GM23338 (cell line): ENCODE results near the gene SCYGR1. TPM values are rescaled to one million over a fixed set of nuclear protein-coding genes. Genes with fewer than 3 reads are reported as not detected.

Experiments used
- ATAC-seq: fragments of 200-7000 bp; cut with Tn5 transposase; 3 replicates; pipeline ENCODE4 v1.9.1; 2020
- DNase-seq: peaks from one replicate; pipeline ENCODE4 v3.0.0-alpha.2; 2015; ENCODE audit warnings: low spot score
- H2AFZ ChIP-seq: fragments of 200-600 bp; sonication (generic); 2 replicates; pipeline ENCODE4 v1.8.0; 2016; ENCODE audit warnings: antibody characterized with exemption, mild to moderate bottlenecking, moderate library complexity
- H3F3A ChIP-seq: fragments of 200-600 bp; sonication (generic); replicated peaks from 2 replicates; pipeline ENCODE4 v1.8.0; 2017; ENCODE audit warnings: antibody characterized with exemption, mixed run types, low read depth
- H3K27ac ChIP-seq: fragments of 200-600 bp; sonication (generic); 2 replicates; pipeline ENCODE4 v1.6.1; 2016; ENCODE audit warnings: low read depth
- H3K27me3 ChIP-seq: fragments of 200-600 bp; sonication (generic); 2 replicates; pipeline ENCODE4 v1.8.0; 2016; ENCODE audit warnings: mild to moderate bottlenecking, mixed run types, moderate library complexity; ENCODE audit not compliant: insufficient read depth
- H3K36me3 ChIP-seq: fragments of 200-600 bp; sonication (generic); 2 replicates; pipeline ENCODE4 v1.8.0; 2016; ENCODE audit warnings: mild to moderate bottlenecking; ENCODE audit not compliant: insufficient read depth
- H3K4me1 ChIP-seq: fragments of 200-600 bp; sonication (generic); 2 replicates; pipeline ENCODE4 v1.8.0; 2016; ENCODE audit warnings: mild to moderate bottlenecking, moderate library complexity; ENCODE audit not compliant: insufficient read depth
- H3K4me2 ChIP-seq: fragments of 200-600 bp; sonication (generic); 2 replicates; pipeline ENCODE4 v1.7.1; 2017; ENCODE audit warnings: mixed run types
- H3K4me3 ChIP-seq: fragments of 200-600 bp; sonication (generic); 2 replicates; pipeline ENCODE4 v1.6.1; 2016; ENCODE audit warnings: mixed run types
- H3K79me2 ChIP-seq: fragments of 200-600 bp; sonication (generic); replicated peaks from 2 replicates; pipeline ENCODE4 v1.8.0; 2017; ENCODE audit warnings: mild to moderate bottlenecking; ENCODE audit not compliant: insufficient read depth
- H3K9me2 ChIP-seq: fragments of 200-600 bp; sonication (generic); 2 replicates; pipeline ENCODE4 v1.8.0; 2017; ENCODE audit not compliant: insufficient read depth
- H4K20me1 ChIP-seq: fragments of 200-600 bp; sonication (generic); replicated peaks from 2 replicates; pipeline ENCODE4 v1.8.0; 2017; ENCODE audit warnings: mild to moderate bottlenecking; ENCODE audit not compliant: insufficient read depth
- H3K27ac Mint-ChIP-seq: 2 replicates; pipeline ENCODE4 v1.8.0; 2020; ENCODE audit warnings: inconsistent platforms, mild to moderate bottlenecking, moderate library complexity, mixed read lengths
- H3K27me3 Mint-ChIP-seq: 3 replicates; pipeline ENCODE4 v1.8.0; 2022; ENCODE audit warnings: low read depth, mild to moderate bottlenecking, moderate library complexity, mixed read lengths, inconsistent platforms; ENCODE audit not compliant: insufficient read depth, poor library complexity
- H3K36me3 Mint-ChIP-seq: 3 replicates; pipeline ENCODE4 v1.8.0; 2021; ENCODE audit warnings: low read depth, mild to moderate bottlenecking, inconsistent platforms, moderate library complexity, mixed read lengths
- H3K4me1 Mint-ChIP-seq: 3 replicates; pipeline ENCODE4 v1.8.0; 2020; ENCODE audit warnings: mild to moderate bottlenecking, inconsistent platforms, mixed read lengths
- H3K4me3 Mint-ChIP-seq: 3 replicates; pipeline ENCODE4 v1.8.0; 2021; ENCODE audit warnings: moderate library complexity, mild to moderate bottlenecking, inconsistent platforms, mixed read lengths
- H3K9me3 Mint-ChIP-seq: 3 replicates; pipeline ENCODE4 v1.8.0; 2020; ENCODE audit warnings: moderate library complexity, mild to moderate bottlenecking, inconsistent platforms, mixed read lengths
- CREB1 ChIP-seq: fragments of 250-450 bp; sonication (Bioruptor Pico); IDR thresholded peaks from 2 replicates; pipeline ENCODE4 v1.5.0; 2020; ENCODE audit warnings: low read depth, mild to moderate bottlenecking, moderate library complexity
- EZH2 ChIP-seq: fragments of 200-600 bp; sonication (generic); IDR thresholded peaks from one replicate; pipeline ENCODE4 v1.8.0; 2017; ENCODE audit warnings: antibody characterized with exemption, mild to moderate bottlenecking, low read depth; ENCODE audit not compliant: unreplicated experiment
- EZH2phosphoT487 ChIP-seq: fragments of 200-600 bp; sonication (generic); IDR thresholded peaks from one replicate; pipeline ENCODE4 v1.8.1; 2018; ENCODE audit warnings: antibody characterized with exemption; ENCODE audit not compliant: unreplicated experiment
- JUNB ChIP-seq: IDR thresholded peaks from one replicate; pipeline ENCODE4 v1.6.1; 2016; ENCODE audit warnings: antibody characterized with exemption; ENCODE audit not compliant: unreplicated experiment
- NANOG ChIP-seq: IDR thresholded peaks from 2 replicates; pipeline ENCODE4 v1.6.1; 2016; ENCODE audit warnings: antibody characterized with exemption, borderline replicate concordance
- POLR2AphosphoS5 ChIP-seq: IDR thresholded peaks from 2 replicates; pipeline ENCODE4 v1.6.1; 2016; ENCODE audit warnings: antibody characterized with exemption, low read depth
- STAT1 ChIP-seq: IDR thresholded peaks from one replicate; pipeline ENCODE4 v1.6.1; 2016; ENCODE audit warnings: antibody characterized with exemption; ENCODE audit not compliant: unreplicated experiment
- ZNF114 ChIP-seq: fragments of 250-450 bp; sonication (Bioruptor Pico); IDR thresholded peaks from 2 replicates; pipeline ENCODE4 v1.5.0; 2020; ENCODE audit warnings: mild to moderate bottlenecking, moderate library complexity
- ZNF331 ChIP-seq: fragments of 250-450 bp; sonication (Bioruptor Pico); IDR thresholded peaks from 2 replicates; pipeline ENCODE4 v1.5.0; 2020; ENCODE audit warnings: low read depth, mild to moderate bottlenecking, moderate library complexity
- polyA plus RNA-seq: library from polyadenylated mRNA; unstranded; fragments of >200 nt; fragmentation: Nextera tagmentation; extraction: Ambion mirVana; gene quantifications from 2 replicates; pipeline ENCODE4 v1.2.1, GENCODE V29; 2016
- total RNA-seq: library from RNA; depleted of rRNA; stranded (reverse); fragments of >200 nt; shearing (Covaris generic); gene quantifications from 2 replicates; pipeline ENCODE4 v1.2.3, GENCODE V29; 2014
- TF ChIP-seq, protein P1 (sequence below): IDR thresholded peaks from one replicate; pipeline ENCODE4 v1.6.1; 2018; ENCODE audit warnings: antibody characterized with exemption; ENCODE audit not compliant: unreplicated experiment
- TF ChIP-seq, protein P2 (sequence below), 2 experiments: fragments of 200-600 bp in 1 of 2; sonication (generic) in 1 of 2; conservative IDR thresholded peaks; 2 replicates each; pipeline versions ENCODE4 v1.5.1 to v1.6.1; 2016 to 2017; ENCODE audit warnings: antibody characterized with exemption in 2 of 2, low read depth in 2 of 2, mild to moderate bottlenecking in 2 of 2, moderate library complexity in 1 of 2
- TF ChIP-seq, protein P3 (sequence below): IDR thresholded peaks from 2 replicates; pipeline ENCODE4 v1.6.1; 2016; ENCODE audit warnings: antibody characterized with exemption
- TF ChIP-seq, protein P4 (sequence below): fragments of 250-450 bp; sonication (Bioruptor Pico); IDR thresholded peaks from 2 replicates; pipeline ENCODE4 v1.5.0; 2020; ENCODE audit warnings: mild to moderate bottlenecking, moderate library complexity

SCYGR1 gene
- total and polyA plus RNA-seq, 2 experiments from 2014 or later: not detected

DNA sequence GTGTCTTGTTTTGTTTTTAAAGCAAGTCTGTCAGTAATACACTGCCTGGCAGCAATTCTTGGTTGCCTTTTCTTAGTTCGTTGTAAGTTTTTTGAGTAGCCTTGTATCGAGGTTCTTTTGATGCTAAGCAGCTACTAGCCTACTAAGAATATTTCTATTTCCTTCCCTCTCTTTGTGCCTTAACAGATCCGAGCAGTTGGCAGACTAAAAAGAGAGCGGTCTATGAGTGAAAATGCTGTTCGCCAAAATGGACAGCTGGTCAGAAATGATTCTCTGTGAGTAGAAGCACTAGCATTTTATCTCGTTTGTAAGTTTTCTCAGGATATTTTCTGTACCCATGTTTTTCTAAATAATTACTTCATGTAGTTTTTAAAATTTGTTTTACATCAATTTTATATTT, 47.6 kb downstream of the SCYGR1 start:
- no peaks in the 10 kb centered on the region for H4K20me1 ChIP-seq
- Mint-ChIP-seq H3K27me3 (no peaks in the 10 kb centered on the region), H3K4me1 (no peaks in the 10 kb centered on the region), H3K36me3 (peaks cover 23% of the 10 kb centered on the region), H3K4me3 (no peak overlapping the region), H3K27ac (no peak overlapping the region), H3K9me3 (no peaks in the 10 kb centered on the region)
- no peak for DNase-seq
- no peak overlapping the region for H3K4me3 ChIP-seq
- H3K4me2 ChIP-seq: no peak overlapping the region
- no peaks in the 10 kb centered on the region for H3K9me2 ChIP-seq
- no peak overlapping the region for H2AFZ ChIP-seq
- TF ChIP-seq, protein P1, sequence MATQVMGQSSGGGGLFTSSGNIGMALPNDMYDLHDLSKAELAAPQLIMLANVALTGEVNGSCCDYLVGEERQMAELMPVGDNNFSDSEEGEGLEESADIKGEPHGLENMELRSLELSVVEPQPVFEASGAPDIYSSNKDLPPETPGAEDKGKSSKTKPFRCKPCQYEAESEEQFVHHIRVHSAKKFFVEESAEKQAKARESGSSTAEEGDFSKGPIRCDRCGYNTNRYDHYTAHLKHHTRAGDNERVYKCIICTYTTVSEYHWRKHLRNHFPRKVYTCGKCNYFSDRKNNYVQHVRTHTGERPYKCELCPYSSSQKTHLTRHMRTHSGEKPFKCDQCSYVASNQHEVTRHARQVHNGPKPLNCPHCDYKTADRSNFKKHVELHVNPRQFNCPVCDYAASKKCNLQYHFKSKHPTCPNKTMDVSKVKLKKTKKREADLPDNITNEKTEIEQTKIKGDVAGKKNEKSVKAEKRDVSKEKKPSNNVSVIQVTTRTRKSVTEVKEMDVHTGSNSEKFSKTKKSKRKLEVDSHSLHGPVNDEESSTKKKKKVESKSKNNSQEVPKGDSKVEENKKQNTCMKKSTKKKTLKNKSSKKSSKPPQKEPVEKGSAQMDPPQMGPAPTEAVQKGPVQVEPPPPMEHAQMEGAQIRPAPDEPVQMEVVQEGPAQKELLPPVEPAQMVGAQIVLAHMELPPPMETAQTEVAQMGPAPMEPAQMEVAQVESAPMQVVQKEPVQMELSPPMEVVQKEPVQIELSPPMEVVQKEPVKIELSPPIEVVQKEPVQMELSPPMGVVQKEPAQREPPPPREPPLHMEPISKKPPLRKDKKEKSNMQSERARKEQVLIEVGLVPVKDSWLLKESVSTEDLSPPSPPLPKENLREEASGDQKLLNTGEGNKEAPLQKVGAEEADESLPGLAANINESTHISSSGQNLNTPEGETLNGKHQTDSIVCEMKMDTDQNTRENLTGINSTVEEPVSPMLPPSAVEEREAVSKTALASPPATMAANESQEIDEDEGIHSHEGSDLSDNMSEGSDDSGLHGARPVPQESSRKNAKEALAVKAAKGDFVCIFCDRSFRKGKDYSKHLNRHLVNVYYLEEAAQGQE: no peak
- TF ChIP-seq, protein P2, sequence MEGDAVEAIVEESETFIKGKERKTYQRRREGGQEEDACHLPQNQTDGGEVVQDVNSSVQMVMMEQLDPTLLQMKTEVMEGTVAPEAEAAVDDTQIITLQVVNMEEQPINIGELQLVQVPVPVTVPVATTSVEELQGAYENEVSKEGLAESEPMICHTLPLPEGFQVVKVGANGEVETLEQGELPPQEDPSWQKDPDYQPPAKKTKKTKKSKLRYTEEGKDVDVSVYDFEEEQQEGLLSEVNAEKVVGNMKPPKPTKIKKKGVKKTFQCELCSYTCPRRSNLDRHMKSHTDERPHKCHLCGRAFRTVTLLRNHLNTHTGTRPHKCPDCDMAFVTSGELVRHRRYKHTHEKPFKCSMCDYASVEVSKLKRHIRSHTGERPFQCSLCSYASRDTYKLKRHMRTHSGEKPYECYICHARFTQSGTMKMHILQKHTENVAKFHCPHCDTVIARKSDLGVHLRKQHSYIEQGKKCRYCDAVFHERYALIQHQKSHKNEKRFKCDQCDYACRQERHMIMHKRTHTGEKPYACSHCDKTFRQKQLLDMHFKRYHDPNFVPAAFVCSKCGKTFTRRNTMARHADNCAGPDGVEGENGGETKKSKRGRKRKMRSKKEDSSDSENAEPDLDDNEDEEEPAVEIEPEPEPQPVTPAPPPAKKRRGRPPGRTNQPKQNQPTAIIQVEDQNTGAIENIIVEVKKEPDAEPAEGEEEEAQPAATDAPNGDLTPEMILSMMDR (conservative IDR thresholded peaks at IDR 0.05; ENCODE audit: low read depth in 2 of 2): no peak
- TF ChIP-seq JUNB (no peak), ZNF331 (no peak), ZNF114 (CRISPR knock-in tag) (no peak), NANOG (no peak), EZH2phosphoT487 (no peak), CREB1 (CRISPR knock-in tag) (no peak), STAT1 (no peak), POLR2AphosphoS5 (no peak), EZH2 (no peak)
- TF ChIP-seq, protein P3, sequence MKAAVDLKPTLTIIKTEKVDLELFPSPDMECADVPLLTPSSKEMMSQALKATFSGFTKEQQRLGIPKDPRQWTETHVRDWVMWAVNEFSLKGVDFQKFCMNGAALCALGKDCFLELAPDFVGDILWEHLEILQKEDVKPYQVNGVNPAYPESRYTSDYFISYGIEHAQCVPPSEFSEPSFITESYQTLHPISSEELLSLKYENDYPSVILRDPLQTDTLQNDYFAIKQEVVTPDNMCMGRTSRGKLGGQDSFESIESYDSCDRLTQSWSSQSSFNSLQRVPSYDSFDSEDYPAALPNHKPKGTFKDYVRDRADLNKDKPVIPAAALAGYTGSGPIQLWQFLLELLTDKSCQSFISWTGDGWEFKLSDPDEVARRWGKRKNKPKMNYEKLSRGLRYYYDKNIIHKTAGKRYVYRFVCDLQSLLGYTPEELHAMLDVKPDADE: no peak
- TF ChIP-seq, protein P4, sequence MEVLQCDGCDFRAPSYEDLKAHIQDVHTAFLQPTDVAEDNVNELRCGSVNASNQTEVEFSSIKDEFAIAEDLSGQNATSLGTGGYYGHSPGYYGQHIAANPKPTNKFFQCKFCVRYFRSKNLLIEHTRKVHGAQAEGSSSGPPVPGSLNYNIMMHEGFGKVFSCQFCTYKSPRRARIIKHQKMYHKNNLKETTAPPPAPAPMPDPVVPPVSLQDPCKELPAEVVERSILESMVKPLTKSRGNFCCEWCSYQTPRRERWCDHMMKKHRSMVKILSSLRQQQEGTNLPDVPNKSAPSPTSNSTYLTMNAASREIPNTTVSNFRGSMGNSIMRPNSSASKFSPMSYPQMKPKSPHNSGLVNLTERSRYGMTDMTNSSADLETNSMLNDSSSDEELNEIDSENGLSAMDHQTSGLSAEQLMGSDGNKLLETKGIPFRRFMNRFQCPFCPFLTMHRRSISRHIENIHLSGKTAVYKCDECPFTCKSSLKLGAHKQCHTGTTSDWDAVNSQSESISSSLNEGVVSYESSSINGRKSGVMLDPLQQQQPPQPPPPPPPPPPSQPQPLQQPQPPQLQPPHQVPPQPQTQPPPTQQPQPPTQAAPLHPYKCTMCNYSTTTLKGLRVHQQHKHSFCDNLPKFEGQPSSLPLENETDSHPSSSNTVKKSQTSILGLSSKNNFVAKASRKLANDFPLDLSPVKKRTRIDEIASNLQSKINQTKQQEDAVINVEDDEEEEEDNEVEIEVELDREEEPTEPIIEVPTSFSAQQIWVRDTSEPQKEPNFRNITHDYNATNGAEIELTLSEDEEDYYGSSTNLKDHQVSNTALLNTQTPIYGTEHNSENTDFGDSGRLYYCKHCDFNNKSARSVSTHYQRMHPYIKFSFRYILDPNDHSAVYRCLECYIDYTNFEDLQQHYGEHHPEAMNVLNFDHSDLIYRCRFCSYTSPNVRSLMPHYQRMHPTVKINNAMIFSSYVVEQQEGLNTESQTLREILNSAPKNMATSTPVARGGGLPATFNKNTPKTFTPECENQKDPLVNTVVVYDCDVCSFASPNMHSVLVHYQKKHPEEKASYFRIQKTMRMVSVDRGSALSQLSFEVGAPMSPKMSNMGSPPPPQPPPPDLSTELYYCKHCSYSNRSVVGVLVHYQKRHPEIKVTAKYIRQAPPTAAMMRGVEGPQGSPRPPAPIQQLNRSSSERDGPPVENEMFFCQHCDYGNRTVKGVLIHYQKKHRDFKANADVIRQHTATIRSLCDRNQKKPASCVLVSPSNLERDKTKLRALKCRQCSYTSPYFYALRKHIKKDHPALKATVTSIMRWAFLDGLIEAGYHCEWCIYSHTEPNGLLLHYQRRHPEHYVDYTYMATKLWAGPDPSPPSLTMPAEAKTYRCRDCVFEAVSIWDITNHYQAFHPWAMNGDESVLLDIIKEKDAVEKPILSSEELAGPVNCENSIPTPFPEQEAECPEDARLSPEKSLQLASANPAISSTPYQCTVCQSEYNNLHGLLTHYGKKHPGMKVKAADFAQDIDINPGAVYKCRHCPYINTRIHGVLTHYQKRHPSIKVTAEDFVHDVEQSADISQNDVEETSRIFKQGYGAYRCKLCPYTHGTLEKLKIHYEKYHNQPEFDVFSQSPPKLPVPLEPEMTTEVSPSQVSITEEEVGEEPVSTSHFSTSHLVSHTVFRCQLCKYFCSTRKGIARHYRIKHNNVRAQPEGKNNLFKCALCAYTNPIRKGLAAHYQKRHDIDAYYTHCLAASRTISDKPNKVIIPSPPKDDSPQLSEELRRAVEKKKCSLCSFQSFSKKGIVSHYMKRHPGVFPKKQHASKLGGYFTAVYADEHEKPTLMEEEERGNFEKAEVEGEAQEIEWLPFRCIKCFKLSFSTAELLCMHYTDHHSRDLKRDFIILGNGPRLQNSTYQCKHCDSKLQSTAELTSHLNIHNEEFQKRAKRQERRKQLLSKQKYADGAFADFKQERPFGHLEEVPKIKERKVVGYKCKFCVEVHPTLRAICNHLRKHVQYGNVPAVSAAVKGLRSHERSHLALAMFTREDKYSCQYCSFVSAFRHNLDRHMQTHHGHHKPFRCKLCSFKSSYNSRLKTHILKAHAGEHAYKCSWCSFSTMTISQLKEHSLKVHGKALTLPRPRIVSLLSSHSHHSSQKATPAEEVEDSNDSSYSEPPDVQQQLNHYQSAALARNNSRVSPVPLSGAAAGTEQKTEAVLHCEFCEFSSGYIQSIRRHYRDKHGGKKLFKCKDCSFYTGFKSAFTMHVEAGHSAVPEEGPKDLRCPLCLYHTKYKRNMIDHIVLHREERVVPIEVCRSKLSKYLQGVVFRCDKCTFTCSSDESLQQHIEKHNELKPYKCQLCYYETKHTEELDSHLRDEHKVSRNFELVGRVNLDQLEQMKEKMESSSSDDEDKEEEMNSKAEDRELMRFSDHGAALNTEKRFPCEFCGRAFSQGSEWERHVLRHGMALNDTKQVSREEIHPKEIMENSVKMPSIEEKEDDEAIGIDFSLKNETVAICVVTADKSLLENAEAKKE: no peak
- H3K79me2 ChIP-seq: no peaks in the 10 kb centered on the region
- peaks cover 4% of the 10 kb centered on the region; the same call in 1 of the 2 replicates for H3K36me3 ChIP-seq
- no peaks in the 10 kb centered on the region for H3K4me1 ChIP-seq
- H3K27ac ChIP-seq: no peak overlapping the region
- ATAC-seq: no peak
- H3F3A ChIP-seq: no peaks in the 10 kb centered on the region
- H3K27me3 ChIP-seq: no peaks in the 10 kb centered on the region
